Activated naive CD8-positive, alpha-beta T cell treated with anti-CD3 and anti-CD28 coated beads, Interleukin-2, amount 10 ng/mL, durations not matched to agents 7 days and 5 days (primary cell): ENCODE data around the gene FOXF1. TPM values are rescaled to one million over a fixed set of nuclear protein-coding genes. Genes with fewer than 3 reads are reported as not detected.

Experiments
- ATAC-seq: fragments of 150-1000 bp; cut with Tn5 transposase; one replicate; pipeline ENCODE4 v1.10.0; 2021; ENCODE audit warnings: low read depth, moderate library complexity
- POLR2A ChIA-PET: fragments of 350-600 bp; sonication (Branson Sonifier 250); formaldehyde crosslinking; loops from one replicate; lab custom pipeline; 2021; ENCODE audit warnings: antibody characterized with exemption; lab: Charles Lee
- DNase-seq: peaks from one replicate; pipeline ENCODE4 v3.0.0; 2021
- H3K27ac Mint-ChIP-seq: one replicate; pipeline ENCODE4 v1.8.0; 2022; ENCODE audit warnings: mild to moderate bottlenecking, mixed read lengths
- H3K27me3 Mint-ChIP-seq: one replicate; pipeline ENCODE4 v1.8.0; 2022; ENCODE audit warnings: mild to moderate bottlenecking, moderate library complexity, mixed read lengths
- H3K36me3 Mint-ChIP-seq: one replicate; pipeline ENCODE4 v1.8.0; 2021; ENCODE audit warnings: mild to moderate bottlenecking, mixed read lengths
- H3K4me1 Mint-ChIP-seq: one replicate; pipeline ENCODE4 v1.8.0; 2021; ENCODE audit warnings: mixed read lengths
- H3K4me3 Mint-ChIP-seq: one replicate; pipeline ENCODE4 v1.8.0; 2022; ENCODE audit warnings: mild to moderate bottlenecking, moderate library complexity, mixed read lengths
- H3K9me3 Mint-ChIP-seq: one replicate; pipeline ENCODE4 v1.8.0; 2021; ENCODE audit warnings: mixed read lengths
- total RNA-seq, 2 experiments: library from RNA; stranded (reverse); gene quantifications; one replicate each; pipeline ENCODE4 v1.2.3, GENCODE V29; 2021

Gene FOXF1
- total RNA-seq, 2 experiments from 2014 or later, result not detected

GRCh38 chr16:86521236-86522197 lies 11.2 kb downstream of the FOXF1 start:
- Mint-ChIP-seq H3K27ac (no peak overlapping the region), H3K9me3 (no peaks in the 10 kb centered on the region), H3K27me3 (peaks cover 35% of the 10 kb centered on the region), H3K36me3 (no peaks in the 10 kb centered on the region), H3K4me1 (peaks cover 3% of the 10 kb centered on the region), H3K4me3 (no peak overlapping the region)
- POLR2A ChIA-PET, result no interaction called here
- DNase-seq, result no peak
- ATAC-seq, result no peak

DNA sequence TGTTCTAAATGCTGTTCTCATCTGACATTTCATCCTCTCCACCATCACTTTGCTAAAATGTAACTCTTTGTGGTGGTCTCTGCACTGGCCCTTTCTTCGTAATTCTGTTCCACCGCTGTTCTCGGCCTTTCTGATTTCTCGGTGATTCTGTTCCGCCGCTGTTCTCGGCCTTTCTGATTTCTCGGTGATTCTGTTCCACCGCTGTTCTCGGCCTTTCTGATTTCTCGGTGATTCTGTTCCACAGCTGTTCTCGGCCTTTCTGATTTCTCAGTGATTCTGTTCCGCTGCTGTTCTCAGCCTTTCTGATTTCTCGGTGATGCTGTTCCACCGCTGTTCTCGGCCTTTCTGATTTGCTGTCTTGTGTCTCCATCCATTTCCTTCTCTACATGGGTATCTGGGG lies 12.3 kb downstream of the FOXF1 start:
- H3K27me3 Mint-ChIP-seq, result peaks cover 25% of the 10 kb centered on the region
- H3K27ac Mint-ChIP-seq, result no peak overlapping the region
- H3K4me1 Mint-ChIP-seq, result peaks cover 3% of the 10 kb centered on the region
- no peak for DNase-seq
- H3K36me3 Mint-ChIP-seq, result no peaks in the 10 kb centered on the region
- no peak for ATAC-seq
- H3K4me3 Mint-ChIP-seq, result no peak overlapping the region
- H3K9me3 Mint-ChIP-seq, result no peaks in the 10 kb centered on the region
- POLR2A ChIA-PET, result no interaction called here

GRCh38 chr16:86523166-86523740 lies 12.9 kb downstream of the FOXF1 start:
- Mint-ChIP-seq H3K9me3 (no peaks in the 10 kb centered on the region), H3K36me3 (no peaks in the 10 kb centered on the region), H3K4me1 (peaks cover 3% of the 10 kb centered on the region), H3K4me3 (no peak overlapping the region), H3K27me3 (peaks cover 20% of the 10 kb centered on the region), H3K27ac (no peak overlapping the region)
- DNase-seq (no peak), ATAC-seq (no peak)
- POLR2A ChIA-PET, result no interaction called here

DNA sequence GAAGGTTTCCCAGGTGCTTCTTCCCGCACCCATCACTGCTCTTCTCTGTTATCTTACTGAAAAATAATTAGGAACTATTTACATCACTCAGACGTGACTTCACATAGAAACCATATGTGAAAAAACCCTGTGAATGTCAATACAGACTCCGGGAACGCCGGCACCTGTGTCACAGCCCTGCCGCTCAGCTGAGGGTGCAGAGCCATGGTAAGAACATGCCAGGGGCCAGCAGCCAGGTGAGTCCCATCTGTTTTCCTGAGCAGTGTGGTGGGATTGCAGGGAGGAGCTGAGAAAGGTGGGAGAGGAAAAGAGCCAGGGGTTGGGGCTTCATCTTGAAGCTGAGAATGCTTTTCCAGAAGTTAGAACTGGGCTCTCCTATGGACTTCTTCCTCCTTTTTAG lies 13.7 kb downstream of the FOXF1 start:
- Mint-ChIP-seq H3K27ac (no peak overlapping the region), H3K4me1 (peaks cover 3% of the 10 kb centered on the region), H3K4me3 (no peak overlapping the region), H3K36me3 (no peaks in the 10 kb centered on the region), H3K9me3 (no peaks in the 10 kb centered on the region), H3K27me3 (peaks cover 13% of the 10 kb centered on the region)
- no peak for ATAC-seq
- POLR2A ChIA-PET, result no interaction called here
- DNase-seq, result no peak

- Mint-ChIP-seq H3K27ac (no peak overlapping the region), H3K4me1 (peaks cover 1% of the 10 kb centered on the region), H3K9me3 (no peaks in the 10 kb centered on the region), H3K27me3 (peaks cover 7% of the 10 kb centered on the region), H3K4me3 (no peak overlapping the region), H3K36me3 (no peaks in the 10 kb centered on the region)
- DNase-seq (peak; percentile 16), ATAC-seq (no peak)
- POLR2A ChIA-PET, result no interaction called here
Observed at GRCh38 chr16:86525696-86526095, 15.4 kb downstream of the FOXF1 start.

DNA sequence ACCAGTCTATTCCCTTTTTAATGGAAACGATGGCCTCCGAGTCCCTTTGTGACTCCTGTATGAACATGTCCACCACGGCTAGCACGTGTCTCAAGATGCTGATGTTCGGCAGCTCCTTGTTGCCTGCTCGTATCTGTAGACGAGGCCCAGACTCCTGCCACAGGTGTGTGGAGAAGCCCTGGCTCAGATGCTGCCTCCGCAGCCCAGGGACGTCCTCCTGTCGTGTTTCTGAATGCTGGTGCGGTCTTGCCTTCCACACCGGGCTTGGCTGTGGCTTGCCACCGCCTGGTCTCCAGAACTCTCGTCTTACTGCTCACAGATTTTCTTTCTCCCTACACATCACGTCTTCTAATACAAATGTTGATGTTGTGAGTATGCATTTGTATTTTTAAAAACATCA lies 17.0 kb downstream of the FOXF1 start:
- Mint-ChIP-seq H3K27me3 (peaks cover 2% of the 10 kb centered on the region), H3K9me3 (no peaks in the 10 kb centered on the region), H3K27ac (no peak overlapping the region), H3K4me1 (no peaks in the 10 kb centered on the region), H3K4me3 (no peak overlapping the region), H3K36me3 (no peaks in the 10 kb centered on the region)
- POLR2A ChIA-PET, result no interaction called here
- DNase-seq (no peak), ATAC-seq (no peak)

- ATAC-seq (no peak), DNase-seq (no peak)
- no peaks in the 10 kb centered on the region for H3K36me3 Mint-ChIP-seq
- no peaks in the 10 kb centered on the region for H3K4me1 Mint-ChIP-seq
- H3K4me3 Mint-ChIP-seq, result no peak overlapping the region
- no peaks in the 10 kb centered on the region for H3K9me3 Mint-ChIP-seq
- H3K27me3 Mint-ChIP-seq, result peaks cover 2% of the 10 kb centered on the region
- POLR2A ChIA-PET, result no interaction called here
- H3K27ac Mint-ChIP-seq, result no peak overlapping the region
Observed at GRCh38 chr16:86528061-86528929, 18.0 kb downstream of the FOXF1 start.

DNA sequence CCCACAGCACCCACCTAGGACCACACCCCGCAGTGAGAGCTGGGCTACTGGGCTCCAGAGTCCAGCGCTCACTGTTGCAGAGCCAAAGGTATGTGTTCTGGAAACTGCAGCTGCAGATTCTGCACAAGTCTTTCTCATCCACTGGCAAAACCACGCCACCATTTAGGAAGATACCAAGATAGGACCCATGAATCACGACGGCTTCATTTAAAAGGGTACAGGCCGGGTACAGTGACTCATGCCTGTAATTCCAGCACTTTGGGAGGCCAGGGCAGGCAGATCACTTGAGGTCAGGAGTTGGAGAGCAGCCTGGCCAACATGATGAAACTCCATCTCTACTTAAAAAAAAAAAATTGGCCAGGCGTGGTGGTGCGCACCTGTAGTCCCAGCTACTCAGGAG lies 18.8 kb downstream of the FOXF1 start:
- Mint-ChIP-seq H3K36me3 (no peaks in the 10 kb centered on the region), H3K27me3 (no peaks in the 10 kb centered on the region), H3K9me3 (no peaks in the 10 kb centered on the region), H3K27ac (no peak overlapping the region), H3K4me3 (no peak overlapping the region), H3K4me1 (no peaks in the 10 kb centered on the region)
- no peak for DNase-seq
- no peak for ATAC-seq
- POLR2A ChIA-PET, result no interaction called here

DNA sequence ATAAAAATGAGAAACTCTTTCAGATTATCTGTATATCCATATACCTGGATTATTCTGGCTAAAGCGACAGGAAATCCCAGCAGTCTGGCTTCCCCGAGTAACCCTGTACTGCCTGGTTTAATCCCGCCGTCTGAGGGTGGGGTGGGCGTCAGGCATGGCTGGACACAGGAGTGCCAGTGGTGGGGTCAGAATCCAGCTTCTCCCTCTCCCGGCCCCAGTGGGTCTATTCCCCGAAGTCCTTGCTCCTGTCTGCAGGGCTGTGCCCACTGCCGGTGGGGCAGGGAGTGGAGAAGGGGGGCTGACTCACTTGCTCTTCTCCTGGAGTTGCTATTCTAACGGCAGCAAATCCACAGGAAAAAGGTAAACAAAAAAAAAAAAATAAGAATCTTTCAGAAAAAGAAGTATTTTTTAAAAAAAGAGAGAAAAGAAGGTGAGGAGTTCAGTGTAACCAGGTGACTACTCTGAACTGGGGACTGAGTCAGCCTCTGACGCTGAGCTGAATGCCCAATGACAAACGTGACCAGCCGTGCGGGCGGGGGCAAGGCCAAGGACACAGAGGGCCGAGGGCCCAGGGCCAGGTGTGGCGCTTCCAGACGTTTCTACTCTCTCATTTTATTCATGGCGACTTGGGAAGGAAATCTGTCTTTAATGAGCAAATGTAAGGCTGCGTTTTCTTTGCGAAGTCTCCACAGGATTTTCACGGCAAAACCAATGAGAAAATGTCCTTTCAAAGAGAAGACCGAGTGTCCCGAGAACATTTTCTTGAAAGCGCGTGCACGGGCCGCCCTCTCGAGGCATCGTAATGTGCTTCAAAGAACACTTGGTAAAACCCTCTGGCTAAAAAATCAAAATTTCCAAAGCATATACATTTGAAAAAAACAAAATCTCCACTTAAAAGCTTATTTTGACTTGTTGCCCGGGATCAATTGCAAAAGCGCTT lies 20.2 kb downstream of the FOXF1 start:
- Mint-ChIP-seq H3K36me3 (no peaks in the 10 kb centered on the region), H3K4me3 (no peak overlapping the region), H3K27me3 (no peaks in the 10 kb centered on the region), H3K27ac (no peak overlapping the region), H3K4me1 (no peaks in the 10 kb centered on the region), H3K9me3 (no peaks in the 10 kb centered on the region)
- ATAC-seq (no peak), DNase-seq (no peak)
- POLR2A ChIA-PET, result no interaction called here

DNA sequence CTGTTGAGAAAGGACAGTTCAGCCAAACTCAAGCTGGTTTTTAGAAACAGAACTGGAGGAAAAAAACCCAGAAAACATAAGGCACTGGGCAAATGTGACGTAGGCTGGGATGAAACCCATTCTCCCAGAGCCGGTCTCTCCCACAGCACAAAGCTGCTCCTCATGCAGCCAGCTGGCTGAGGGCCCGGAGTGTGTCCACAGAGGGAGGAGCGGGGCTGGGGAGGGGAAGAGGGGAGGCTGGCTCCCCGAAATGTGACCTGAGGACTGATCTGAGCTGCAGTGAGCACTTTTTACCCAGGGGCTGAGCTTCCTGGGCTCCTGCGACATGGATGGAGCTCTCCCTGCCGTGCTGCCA lies 20.8 kb downstream of the FOXF1 start:
- Mint-ChIP-seq H3K36me3 (no peaks in the 10 kb centered on the region), H3K4me1 (no peaks in the 10 kb centered on the region), H3K4me3 (no peak overlapping the region), H3K27me3 (no peaks in the 10 kb centered on the region), H3K27ac (no peak overlapping the region), H3K9me3 (no peaks in the 10 kb centered on the region)
- POLR2A ChIA-PET, result interaction anchor here (1.0 kb wide), 1 partner anchor 19 kb away, joined by 3 read pairs; no protein-coding TSS in a partner anchor
- no peak for DNase-seq
- ATAC-seq, result no peak

GRCh38 chr16:86531641-86532525 lies 21.6 kb downstream of the FOXF1 start:
- Mint-ChIP-seq H3K36me3 (no peaks in the 10 kb centered on the region), H3K27ac (no peak overlapping the region), H3K4me1 (no peaks in the 10 kb centered on the region), H3K9me3 (no peaks in the 10 kb centered on the region), H3K4me3 (no peak overlapping the region), H3K27me3 (no peaks in the 10 kb centered on the region)
- DNase-seq, result no peak
- POLR2A ChIA-PET, result interaction anchor here (1.0 kb wide), 1 partner anchor 19 kb away, joined by 3 read pairs; no protein-coding TSS in a partner anchor
- ATAC-seq, result no peak

DNA sequence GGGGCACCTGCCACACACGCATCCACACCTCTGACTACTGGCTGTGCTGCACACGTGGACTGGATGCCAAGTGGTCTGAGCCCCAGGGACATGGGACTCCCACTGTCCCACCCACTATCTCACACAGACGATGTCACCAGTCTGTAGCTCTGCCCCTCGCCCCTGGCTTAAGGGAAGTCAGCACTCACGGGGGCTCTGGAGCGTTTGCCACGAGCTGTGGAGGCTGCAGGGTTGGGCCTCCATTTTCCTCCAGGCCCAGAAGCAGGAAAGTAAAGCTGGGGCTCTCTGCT lies 22.1 kb downstream of the FOXF1 start:
- H3K36me3 Mint-ChIP-seq, result no peaks in the 10 kb centered on the region
- H3K4me1 Mint-ChIP-seq, result no peaks in the 10 kb centered on the region
- DNase-seq (no peak), ATAC-seq (no peak)
- H3K27me3 Mint-ChIP-seq, result no peaks in the 10 kb centered on the region
- POLR2A ChIA-PET, result interaction anchor here (1.0 kb wide), 1 partner anchor 18 kb away, joined by 3 read pairs; no protein-coding TSS in a partner anchor
- no peak overlapping the region for H3K27ac Mint-ChIP-seq
- H3K9me3 Mint-ChIP-seq, result no peaks in the 10 kb centered on the region
- H3K4me3 Mint-ChIP-seq, result no peak overlapping the region
